ENCODE results near the gene LSM3.
A peak's percentile ranks its signal among the peaks of the same experiment; 100 is the strongest.

Gene LSM3

DNA sequence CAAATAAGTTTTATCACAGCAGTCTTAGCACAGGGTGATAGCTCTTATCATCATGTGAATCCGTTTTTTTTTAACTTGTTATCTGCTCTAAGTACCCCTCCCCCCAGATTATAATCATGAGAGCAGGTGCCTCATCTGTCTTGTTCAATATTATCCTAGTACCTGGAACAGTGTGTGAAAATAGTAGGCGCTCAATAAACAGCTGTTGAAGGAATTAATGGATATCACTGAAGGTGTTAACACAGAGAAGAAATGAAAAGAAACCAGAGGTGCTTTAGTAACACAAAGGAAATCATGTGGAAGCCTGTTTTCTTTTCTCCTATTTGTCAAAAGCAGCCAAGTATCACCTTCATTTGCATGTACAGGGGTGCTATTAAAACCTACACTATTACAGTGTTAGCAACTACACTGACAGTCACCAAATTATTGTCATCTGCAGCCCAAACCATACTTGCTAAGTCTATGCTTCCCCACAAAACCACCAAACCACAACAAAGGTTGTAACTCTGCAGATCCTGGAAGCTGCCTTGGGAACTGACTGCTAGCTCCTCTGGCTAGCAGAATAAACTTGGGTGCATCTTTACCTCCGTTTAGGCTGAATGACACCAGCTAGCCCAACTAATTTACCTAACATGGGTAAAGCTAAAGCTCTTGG, 3.1 kb upstream of the LSM3 start:
- DNase-seq (ENCODE audit: extremely low read depth, low read depth): no peak
- no peak for TF ChIP-seq CTCF (IDR thresholded peaks at IDR 0.05; ENCODE audit: low read depth, low read length, missing control alignments)
- peak overlapping the region; percentile 22 for H3K4me3 ChIP-seq (replicated peaks; ENCODE audit: low read depth, low read length)

- H3K4me3 ChIP-seq (replicated peaks; ENCODE audit: low read depth, low read length): peak overlapping the region; percentile 80
- no peak for DNase-seq (ENCODE audit: extremely low read depth, low read depth)
- no peak for TF ChIP-seq CTCF (IDR thresholded peaks at IDR 0.05; ENCODE audit: low read depth, low read length, missing control alignments)
These were observed 904 bp upstream of the LSM3 start for GRCh38 chr3:14177580-14178246.

GRCh38 chr3:14179114-14179465, 473 bp downstream of the LSM3 start:
- no peak for TF ChIP-seq CTCF (IDR thresholded peaks at IDR 0.05; ENCODE audit: low read depth, low read length, missing control alignments)
- DNase-seq (ENCODE audit: extremely low read depth, low read depth): no peak
- H3K4me3 ChIP-seq (replicated peaks; ENCODE audit: low read depth, low read length): peak overlapping the region; percentile 80

GRCh38 chr3:14179795-14180194, 1.2 kb downstream of the LSM3 start:
- no peak for TF ChIP-seq CTCF (IDR thresholded peaks at IDR 0.05; ENCODE audit: low read depth, low read length, missing control alignments)
- H3K4me3 ChIP-seq (replicated peaks; ENCODE audit: low read depth, low read length): peak overlapping the region; percentile 80
- DNase-seq (ENCODE audit: extremely low read depth, low read depth): no peak

GRCh38 chr3:14181253-14181652, 2.6 kb downstream of the LSM3 start:
- no peak for DNase-seq (ENCODE audit: extremely low read depth, low read depth)
- no peak for TF ChIP-seq CTCF (IDR thresholded peaks at IDR 0.05; ENCODE audit: low read depth, low read length, missing control alignments)

GRCh38 chr3:14183015-14183577, 4.5 kb downstream of the LSM3 start:
- DNase-seq (ENCODE audit: extremely low read depth, low read depth): no peak
- no peak overlapping the region for H3K4me3 ChIP-seq (replicated peaks; ENCODE audit: low read depth, low read length)
- no peak for TF ChIP-seq CTCF (IDR thresholded peaks at IDR 0.05; ENCODE audit: low read depth, low read length, missing control alignments)

More at GRCh38 chr3:14181253-14181652, 2.6 kb downstream of the LSM3 start:
- H3K4me3 ChIP-seq (replicated peaks; ENCODE audit: low read depth, low read length): no peak overlapping the region
